ENCODE data around the gene CCDC12.

DNA sequence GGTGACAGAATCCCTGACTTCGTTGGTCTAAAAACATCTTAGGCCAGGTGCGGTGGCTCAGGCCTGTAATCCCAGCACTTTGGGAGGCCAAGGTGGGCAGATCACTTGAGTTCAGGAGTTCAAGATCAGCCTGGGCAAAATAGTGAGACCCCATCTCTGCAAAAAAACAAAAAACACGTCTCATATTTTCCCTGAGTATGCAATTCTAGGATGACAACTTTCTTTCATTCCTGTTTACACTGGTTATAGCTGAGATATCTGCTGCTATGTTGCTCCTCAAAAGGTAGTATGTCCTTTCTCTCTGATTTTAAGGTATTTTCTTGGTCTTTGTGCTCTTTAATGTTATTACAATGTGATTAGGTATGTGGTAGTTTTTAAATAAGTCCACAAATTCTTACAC, 59.7 kb downstream of the CCDC12 start:
- no peak for TF ChIP-seq POLR2A (IDR thresholded peaks at IDR 0.05)
- TF ChIP-seq, protein P1, sequence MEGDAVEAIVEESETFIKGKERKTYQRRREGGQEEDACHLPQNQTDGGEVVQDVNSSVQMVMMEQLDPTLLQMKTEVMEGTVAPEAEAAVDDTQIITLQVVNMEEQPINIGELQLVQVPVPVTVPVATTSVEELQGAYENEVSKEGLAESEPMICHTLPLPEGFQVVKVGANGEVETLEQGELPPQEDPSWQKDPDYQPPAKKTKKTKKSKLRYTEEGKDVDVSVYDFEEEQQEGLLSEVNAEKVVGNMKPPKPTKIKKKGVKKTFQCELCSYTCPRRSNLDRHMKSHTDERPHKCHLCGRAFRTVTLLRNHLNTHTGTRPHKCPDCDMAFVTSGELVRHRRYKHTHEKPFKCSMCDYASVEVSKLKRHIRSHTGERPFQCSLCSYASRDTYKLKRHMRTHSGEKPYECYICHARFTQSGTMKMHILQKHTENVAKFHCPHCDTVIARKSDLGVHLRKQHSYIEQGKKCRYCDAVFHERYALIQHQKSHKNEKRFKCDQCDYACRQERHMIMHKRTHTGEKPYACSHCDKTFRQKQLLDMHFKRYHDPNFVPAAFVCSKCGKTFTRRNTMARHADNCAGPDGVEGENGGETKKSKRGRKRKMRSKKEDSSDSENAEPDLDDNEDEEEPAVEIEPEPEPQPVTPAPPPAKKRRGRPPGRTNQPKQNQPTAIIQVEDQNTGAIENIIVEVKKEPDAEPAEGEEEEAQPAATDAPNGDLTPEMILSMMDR (IDR thresholded peaks at IDR 0.05): no peak

Measured in thyroid gland (tissue), 4 donors.